Parathyroid adenoma (tissue), 2 donors: ENCODE measurements around the gene HBB.

Experiments used
- H2AFZ ChIP-seq: fragments of 300-600 bp; sonication (generic); one replicate; pipeline ENCODE4 v1.7.0; 2017; ENCODE audit warnings: antibody characterized with exemption, mild to moderate bottlenecking
- H3K27ac ChIP-seq: fragments of 300-600 bp; sonication (generic); one replicate; pipeline ENCODE4 v1.7.0; 2017
- H3K27me3 ChIP-seq: fragments of 300-600 bp; sonication (generic); one replicate; pipeline ENCODE4 v1.7.0; 2017; ENCODE audit warnings: low read length; ENCODE audit not compliant: control insufficient read depth, insufficient read depth
- H3K36me3 ChIP-seq: fragments of 300-600 bp; sonication (generic); one replicate; pipeline ENCODE4 v1.7.0; 2017; ENCODE audit warnings: low read length; ENCODE audit not compliant: control insufficient read depth, insufficient read depth
- H3K4me1 ChIP-seq: fragments of 300-600 bp; sonication (generic); one replicate; pipeline ENCODE4 v1.7.0; 2017; ENCODE audit warnings: control low read depth
- H3K4me2 ChIP-seq: fragments of 300-600 bp; sonication (generic); one replicate; pipeline ENCODE4 v1.7.0; 2017; ENCODE audit warnings: low read length
- H3K4me3 ChIP-seq: fragments of 300-600 bp; sonication (generic); one replicate; pipeline ENCODE4 v1.7.0; 2017; ENCODE audit warnings: low read depth, low read length
- H3K79me2 ChIP-seq: fragments of 300-600 bp; sonication (generic); one replicate; pipeline ENCODE4 v1.7.0; 2017; ENCODE audit warnings: control low read depth
- H3K9ac ChIP-seq: fragments of 300-600 bp; sonication (generic); one replicate; pipeline ENCODE4 v1.7.0; 2017; ENCODE audit warnings: mild to moderate bottlenecking
- H3K9me3 ChIP-seq: fragments of 300-600 bp; sonication (generic); one replicate; pipeline ENCODE4 v1.7.0; 2017; ENCODE audit warnings: low read length; ENCODE audit not compliant: control insufficient read depth
- CTCF ChIP-seq: fragments of 300-600 bp; sonication (generic); IDR thresholded peaks from one replicate; pipeline ENCODE4 v1.7.0; 2017; ENCODE audit warnings: antibody characterized with exemption, mild to moderate bottlenecking
- donor health status: primary hyperparathyroidism.

HBB gene

GRCh38 chr11:5246772-5247471 lies 20.1 kb upstream of the HBB start:
- Histone ChIP-seq H3K79me2 (no peaks in the 10 kb centered on the region), H3K4me3 (no peak overlapping the region), H3K36me3 (no peaks in the 10 kb centered on the region), H3K4me1 (no peaks in the 10 kb centered on the region), H3K9me3 (no peaks in the 10 kb centered on the region), H3K27ac (no peak overlapping the region), H3K27me3 (no peaks in the 10 kb centered on the region), H3K4me2 (no peak overlapping the region), H2AFZ (no peak overlapping the region), H3K9ac (no peak overlapping the region)
- no peak for TF ChIP-seq CTCF

DNA sequence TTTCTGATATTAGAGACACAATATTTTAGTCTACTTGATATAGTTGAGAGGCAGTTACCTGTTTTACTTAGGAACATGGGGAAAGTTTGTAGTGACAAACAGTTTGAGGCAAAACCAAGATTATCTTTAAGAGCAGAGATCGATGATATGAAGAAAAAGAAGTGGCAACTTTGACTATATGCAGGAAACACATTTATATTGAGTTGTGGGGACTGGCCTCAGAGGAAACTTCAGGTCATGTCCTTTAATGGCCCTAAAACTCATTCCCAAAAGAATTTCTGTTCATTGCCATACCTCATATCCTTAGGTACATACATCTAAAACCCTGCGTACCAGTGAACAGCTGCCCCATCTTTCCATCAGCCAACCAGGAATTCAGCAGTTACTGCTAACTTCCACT lies 18.3 kb upstream of the HBB start:
- Histone ChIP-seq H2AFZ (no peak overlapping the region), H3K27ac (no peak overlapping the region), H3K9me3 (no peaks in the 10 kb centered on the region), H3K36me3 (no peaks in the 10 kb centered on the region), H3K4me2 (no peak overlapping the region), H3K9ac (no peak overlapping the region), H3K79me2 (no peaks in the 10 kb centered on the region), H3K4me3 (no peak overlapping the region), H3K27me3 (no peaks in the 10 kb centered on the region), H3K4me1 (no peaks in the 10 kb centered on the region)
- no peak for TF ChIP-seq CTCF

- H3K4me1 ChIP-seq: no peaks in the 10 kb centered on the region
- H3K27me3 ChIP-seq: no peaks in the 10 kb centered on the region
- no peaks in the 10 kb centered on the region for H3K36me3 ChIP-seq
- H3K27ac ChIP-seq: no peak overlapping the region
- H2AFZ ChIP-seq: no peak overlapping the region
- H3K79me2 ChIP-seq: no peaks in the 10 kb centered on the region
- no peak for TF ChIP-seq CTCF
- H3K4me3 ChIP-seq: no peak overlapping the region
- no peaks in the 10 kb centered on the region for H3K9me3 ChIP-seq
- no peak overlapping the region for H3K9ac ChIP-seq
- H3K4me2 ChIP-seq: no peak overlapping the region
Measured at GRCh38 chr11:5243816-5244180, 16.9 kb upstream of the HBB start.

GRCh38 chr11:5242933-5243815 lies 16.3 kb upstream of the HBB start:
- no peaks in the 10 kb centered on the region for H3K36me3 ChIP-seq
- H3K4me1 ChIP-seq: no peaks in the 10 kb centered on the region
- no peak for TF ChIP-seq CTCF
- no peaks in the 10 kb centered on the region for H3K27me3 ChIP-seq
- no peak overlapping the region for H2AFZ ChIP-seq
- H3K4me3 ChIP-seq: no peak overlapping the region
- H3K27ac ChIP-seq: no peak overlapping the region
- H3K9me3 ChIP-seq: no peaks in the 10 kb centered on the region
- no peak overlapping the region for H3K9ac ChIP-seq
- H3K79me2 ChIP-seq: no peaks in the 10 kb centered on the region
- no peak overlapping the region for H3K4me2 ChIP-seq
